Ramos (cell line): ENCODE measurements around the gene SYNDIG1.
"Not testable (repeated sequence)": the region's sequence is repeated elsewhere in the genome, so short reads cannot be mapped to it uniquely, and the experiment has no call there.

Source experiments
- in situ Hi-C: fragments of 300-500 bp; cut with MboI; formaldehyde crosslinking; loops from one replicate; pipeline ENCODE4 v1.14.3; 2022; ENCODE audit warnings: low sequenced_read_pairs; ENCODE audit not compliant: unreplicated experiment

SYNDIG1 gene

GRCh38 chr20:24490598-24490997 is 21.2 kb downstream of the SYNDIG1 start:
- in situ Hi-C loops = no loop called here

- in situ Hi-C loops = no loop called here
Measured at GRCh38 chr20:24491041-24491756, 21.8 kb downstream of the SYNDIG1 start.

DNA sequence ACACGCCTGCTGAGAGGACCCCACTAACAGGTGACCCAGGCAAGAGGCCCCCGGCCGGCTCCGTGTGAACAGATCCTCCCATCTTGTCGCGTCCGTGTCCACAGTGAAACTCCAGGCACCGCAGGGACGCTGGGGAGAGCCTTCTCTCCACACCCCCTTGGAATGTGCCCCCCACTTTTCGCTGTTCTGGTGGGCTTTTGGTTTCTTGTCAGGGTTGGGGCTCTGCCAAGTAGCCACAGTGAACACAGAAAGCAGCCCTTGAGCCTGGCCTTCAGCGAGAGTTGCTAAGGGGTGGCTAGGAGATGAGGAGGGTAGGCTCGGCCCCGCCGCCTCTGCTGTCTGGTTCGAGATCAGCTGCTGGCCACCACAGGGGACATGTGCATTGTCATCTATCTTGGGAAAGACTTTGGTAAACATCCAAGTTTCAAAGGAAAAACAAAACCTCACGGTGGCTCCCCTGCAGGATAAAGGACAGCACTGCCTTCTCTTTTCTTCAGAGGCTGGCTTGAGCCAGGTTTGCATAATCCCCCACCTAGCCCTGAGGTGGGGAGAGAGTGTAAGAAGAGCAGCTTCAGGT is 22.7 kb downstream of the SYNDIG1 start:
- in situ Hi-C loops = no loop called here

DNA sequence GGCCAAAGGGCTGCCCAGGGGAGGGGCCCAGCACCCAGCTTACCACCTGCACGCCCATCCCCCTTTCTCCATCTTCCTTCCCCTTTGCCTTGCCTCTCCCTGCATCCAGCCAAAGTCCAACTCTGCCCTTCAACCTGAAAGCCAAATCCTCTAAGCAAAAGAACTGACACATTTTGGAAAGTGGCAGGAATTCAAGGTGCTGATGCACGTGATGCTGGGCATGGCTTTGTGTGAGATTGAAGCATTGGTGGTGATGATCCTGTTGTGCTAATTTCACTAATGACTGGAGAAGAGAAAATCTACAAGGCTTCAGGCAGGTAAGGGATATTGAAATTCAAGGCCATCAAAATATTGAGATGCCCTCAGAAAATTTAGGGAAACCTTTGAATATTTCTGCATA is 23.3 kb downstream of the SYNDIG1 start:
- in situ Hi-C loops = no loop called here

DNA sequence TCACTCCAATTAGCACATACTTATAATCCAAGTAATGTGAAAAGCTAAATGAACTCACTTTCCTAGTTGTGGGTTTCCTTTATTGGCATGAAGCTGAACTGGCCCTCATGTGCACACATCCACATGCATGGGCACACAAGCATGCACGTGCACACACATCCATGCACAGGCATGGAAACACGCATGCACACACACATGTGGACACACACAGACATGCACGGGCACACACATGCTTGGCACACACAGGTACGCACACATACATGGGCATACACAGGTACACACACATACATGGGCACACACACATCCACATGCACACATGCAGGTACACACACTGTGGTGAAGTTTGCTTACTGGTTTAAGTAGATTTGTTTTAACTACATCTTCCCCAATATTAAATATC is 23.8 kb downstream of the SYNDIG1 start:
- in situ Hi-C loops = no loop called here

GRCh38 chr20:24493661-24494459 is 24.4 kb downstream of the SYNDIG1 start:
- in situ Hi-C loops = no loop called here

DNA sequence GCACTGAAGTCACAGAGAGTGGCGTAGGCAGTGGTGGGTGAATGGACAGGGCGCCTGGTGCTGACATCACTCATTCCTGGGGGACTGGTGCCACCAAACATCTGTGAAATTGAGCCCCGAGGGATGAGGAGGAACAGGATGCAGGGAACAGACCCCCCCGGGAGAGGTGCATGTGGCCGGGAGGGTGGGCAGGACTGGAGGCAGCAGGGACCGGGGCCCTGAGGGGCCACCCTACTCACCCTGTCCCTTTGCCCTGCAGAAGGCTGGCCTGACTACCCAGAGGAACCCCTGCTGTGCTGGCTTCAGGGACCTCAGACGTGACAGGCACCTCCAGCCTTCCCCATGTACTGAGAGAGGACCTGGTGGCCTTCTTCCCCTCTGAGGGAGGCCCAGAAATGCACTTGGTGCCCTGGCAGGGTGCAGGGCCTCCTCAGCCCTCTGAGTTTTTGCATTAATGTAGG is 25.1 kb downstream of the SYNDIG1 start:
- in situ Hi-C loops = no loop called here

DNA sequence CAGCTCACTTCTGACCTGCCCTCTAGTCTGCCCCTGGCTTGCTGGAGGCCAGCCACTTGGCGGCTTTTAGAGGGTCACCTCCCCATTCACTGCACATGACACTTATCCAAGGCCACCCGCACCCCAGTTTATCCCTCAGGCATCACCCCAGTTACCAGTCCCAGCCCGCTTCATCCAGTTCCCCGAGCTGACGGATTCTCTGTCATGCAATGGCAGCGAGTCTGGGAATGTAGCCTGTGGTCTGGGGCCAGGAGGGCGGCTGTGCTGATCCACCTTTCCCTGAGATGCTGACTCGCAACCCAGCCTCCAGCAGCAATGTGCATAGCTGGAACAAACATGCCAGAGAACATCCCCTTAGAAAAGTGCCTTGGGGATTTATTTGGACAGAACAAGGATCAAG is 25.8 kb downstream of the SYNDIG1 start:
- in situ Hi-C loops = no loop called here

DNA sequence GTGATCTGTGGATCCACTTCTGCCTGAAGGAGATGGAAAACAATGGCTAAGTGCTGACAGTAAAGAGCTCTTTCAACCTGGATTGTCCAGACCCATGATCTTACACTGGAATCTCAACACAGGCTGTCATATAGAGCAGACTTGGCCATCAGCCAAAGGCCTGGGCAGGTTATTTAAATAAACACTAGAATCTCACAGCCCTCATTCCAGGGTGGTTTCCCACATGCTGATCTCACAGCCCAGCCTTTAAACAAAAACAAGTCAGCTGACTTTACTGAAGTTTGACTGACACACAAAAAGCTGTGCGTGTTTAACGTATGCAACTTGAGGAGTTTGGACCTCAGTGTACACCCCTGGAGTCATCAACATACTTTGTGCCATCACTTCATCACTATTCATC is 28.4 kb downstream of the SYNDIG1 start:
- in situ Hi-C loops = no loop called here

DNA sequence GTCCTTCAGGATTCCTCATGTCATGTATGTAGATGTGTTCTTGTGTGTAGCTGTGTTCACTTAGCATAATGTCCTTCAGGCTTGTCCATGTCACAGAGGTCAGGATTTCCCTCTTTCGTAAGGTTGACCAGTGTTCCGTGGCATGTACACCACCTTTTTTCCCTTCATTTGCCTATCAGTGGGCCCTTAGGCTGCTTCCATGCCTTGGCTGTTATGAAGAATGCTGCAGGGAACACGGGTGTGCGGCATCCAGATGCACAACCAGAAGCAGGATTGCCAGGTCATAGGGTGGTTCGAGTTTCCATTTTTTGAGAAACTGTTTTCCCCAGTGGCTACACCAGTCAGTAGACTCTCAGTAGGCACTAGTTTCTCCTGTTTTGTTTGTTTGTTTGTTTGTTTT is 29.2 kb downstream of the SYNDIG1 start:
- in situ Hi-C loops = no loop called here

- in situ Hi-C loops = no loop called here
Measured at GRCh38 chr20:24499472-24499871, 30.0 kb downstream of the SYNDIG1 start.

GRCh38 chr20:24501764-24502556 is 32.5 kb downstream of the SYNDIG1 start:
- in situ Hi-C loops = no loop called here

DNA sequence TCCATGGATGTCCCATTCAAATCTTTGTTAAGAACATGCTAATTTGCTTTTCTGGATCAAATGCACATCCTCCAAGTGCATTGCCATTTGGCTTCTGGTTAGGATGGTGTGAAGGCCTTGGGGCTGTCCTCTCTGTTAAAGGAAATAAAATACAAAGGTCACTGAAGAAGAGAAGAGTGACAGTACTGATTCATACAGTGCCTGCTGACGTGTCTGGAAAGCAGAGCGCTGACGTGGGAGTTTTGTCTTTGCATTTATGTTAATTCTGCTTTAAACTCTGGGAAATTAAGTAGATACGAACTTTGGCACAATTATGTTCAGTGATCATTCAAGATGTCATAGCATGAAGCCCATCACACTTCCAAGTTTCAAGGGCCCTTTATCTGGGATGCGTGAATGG is 33.2 kb downstream of the SYNDIG1 start:
- in situ Hi-C loops = no loop called here

GRCh38 chr20:24503352-24503931 is 34.0 kb downstream of the SYNDIG1 start:
- in situ Hi-C loops = no loop called here

DNA sequence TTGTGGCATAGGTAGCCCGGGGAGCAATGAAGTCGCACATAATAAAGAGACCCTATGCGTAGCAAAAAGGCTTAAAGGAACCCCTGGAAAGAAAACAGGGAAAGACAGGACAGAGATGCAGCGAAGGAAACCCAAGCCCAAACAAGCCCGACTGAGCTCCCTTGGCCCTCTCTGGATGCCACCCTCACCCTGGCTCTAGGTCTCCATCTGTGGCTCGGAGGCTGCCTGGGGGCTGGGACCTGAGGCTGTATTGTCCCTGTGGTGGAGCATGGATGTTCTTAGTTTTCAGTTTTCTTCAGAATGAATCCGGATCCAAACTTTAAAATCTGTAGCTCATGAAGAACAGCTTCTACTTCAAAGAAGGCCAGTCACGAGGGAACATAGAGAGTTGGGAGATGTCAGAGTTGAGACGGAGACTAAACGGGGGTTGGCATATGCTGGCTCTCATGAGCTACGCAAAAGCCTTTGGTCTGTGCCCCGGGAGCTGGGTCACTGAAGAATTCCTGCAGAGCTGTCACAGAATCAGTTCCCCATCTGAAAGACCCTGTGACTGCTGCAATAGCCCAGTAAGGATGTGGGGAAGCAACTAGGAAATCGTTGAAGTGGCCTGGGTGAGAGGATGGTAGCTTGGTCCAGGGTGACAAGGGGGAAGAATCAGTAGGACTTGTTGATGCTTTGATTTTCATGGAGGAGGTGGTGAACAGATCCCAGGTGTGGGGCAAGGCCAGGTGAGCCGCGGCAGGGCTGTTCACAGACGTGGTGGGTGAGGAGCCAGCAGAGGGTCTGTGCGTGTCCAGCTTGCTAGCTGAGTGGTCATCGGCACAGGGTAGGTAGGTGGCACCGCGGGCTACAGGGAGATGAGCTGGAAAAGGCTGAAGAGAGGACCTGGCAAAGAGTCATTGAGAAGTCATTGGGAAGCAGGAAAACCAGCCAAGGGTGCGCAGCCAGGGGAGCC is 35.2 kb downstream of the SYNDIG1 start:
- in situ Hi-C loops = no loop called here

- in situ Hi-C loops = no loop called here
Measured at GRCh38 chr20:24506146-24506545, 36.7 kb downstream of the SYNDIG1 start.

DNA sequence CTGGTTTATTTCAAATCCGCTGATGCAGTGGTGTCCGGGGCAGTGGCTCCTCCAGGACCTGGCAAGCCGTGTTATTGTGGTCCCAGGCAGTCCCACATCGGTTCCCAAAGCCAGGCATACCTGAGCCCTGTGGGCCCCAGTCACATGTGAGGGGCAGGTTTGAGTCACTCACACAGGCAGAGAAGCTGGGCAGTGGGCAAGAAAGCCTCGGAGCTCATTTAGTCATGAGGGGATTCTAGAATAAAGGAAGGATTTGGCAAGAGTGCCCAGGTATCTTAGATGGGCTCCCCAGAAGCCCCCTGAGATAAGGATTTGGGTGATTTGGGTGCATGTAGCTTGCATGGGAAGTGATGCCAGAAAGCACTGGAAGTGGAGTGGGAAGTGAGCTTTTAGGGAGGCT is 37.3 kb downstream of the SYNDIG1 start:
- in situ Hi-C loops = no loop called here

DNA sequence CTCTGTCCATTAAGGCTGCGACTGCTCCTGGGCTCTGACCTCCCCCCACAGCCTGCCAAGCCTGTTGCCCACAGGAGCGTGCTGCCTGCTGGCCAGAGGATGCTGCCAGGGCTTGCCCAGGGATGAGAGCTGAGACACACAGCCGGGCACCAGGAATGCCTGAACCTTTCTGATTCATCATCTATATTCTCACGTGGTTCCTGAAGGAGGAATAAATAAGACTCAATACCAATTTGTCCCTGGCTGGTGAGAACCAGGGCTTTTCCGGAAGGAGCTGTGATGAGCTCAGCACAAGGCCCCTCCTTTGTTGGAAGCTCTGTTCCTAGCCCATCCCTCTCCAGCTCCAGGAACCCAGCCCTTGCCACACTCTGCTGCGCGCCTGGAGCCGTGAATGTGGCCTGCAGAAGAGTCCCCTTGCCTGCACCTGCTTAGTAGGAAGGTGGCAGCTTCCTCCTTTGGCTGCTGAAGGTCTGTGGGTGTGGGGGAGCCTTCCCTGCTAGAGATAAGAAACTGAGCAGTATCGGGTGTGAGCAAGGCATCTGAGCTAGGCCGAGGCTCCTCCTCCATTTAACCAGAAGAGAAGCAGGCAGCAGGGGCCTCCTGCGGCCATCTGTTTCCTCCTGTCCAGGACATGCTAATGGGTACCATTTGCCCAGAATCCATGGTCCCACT is 37.9 kb downstream of the SYNDIG1 start:
- in situ Hi-C loops = no loop called here

DNA sequence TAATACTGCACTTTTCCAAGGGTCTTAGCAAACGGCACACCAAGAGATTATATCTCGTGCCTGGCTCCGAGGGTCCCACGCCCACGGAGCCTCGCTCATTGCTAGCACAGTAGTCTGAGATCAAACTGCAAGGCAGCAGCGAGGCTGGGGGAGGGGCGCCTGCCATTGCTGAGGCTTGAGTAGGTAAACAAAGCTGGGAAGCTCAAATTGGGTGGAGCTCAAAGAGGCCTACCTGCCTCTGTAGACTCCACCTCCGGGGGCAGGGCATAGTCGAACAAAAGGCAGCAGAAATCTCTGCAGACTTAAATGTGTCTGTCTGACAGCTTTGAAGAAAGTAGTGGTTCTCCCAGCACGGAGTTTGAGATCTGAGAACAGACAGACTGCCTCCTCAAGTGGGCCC is 43.0 kb downstream of the SYNDIG1 start:
- in situ Hi-C loops = not testable (repeated sequence)
